H1 (cell line): ENCODE data around the gene MACROD1. TPM values are rescaled to one million over a fixed set of nuclear protein-coding genes. Genes with fewer than 3 reads are reported as not detected.

Experiments used
- CTCF ChIA-PET: fragments of 300-600 bp; sonication (Branson Sonifier 250); formaldehyde crosslinking; loops from one replicate; lab custom pipeline; 2021; ENCODE audit not compliant: partially characterized antibody; lab: Charles Lee
- POLR2A ChIA-PET: fragments of 300-600 bp; sonication (Branson Sonifier 250); formaldehyde crosslinking; loops from one replicate; lab custom pipeline; 2021; ENCODE audit warnings: inconsistent platforms; ENCODE audit not compliant: partially characterized antibody; lab: Charles Lee
- DNase-seq, 2 experiments: peaks; one replicate each; pipeline versions ENCODE4 v3.0.0 to v3.0.0-alpha.2; 2010 to 2022; ENCODE audit warnings: low spot score in 2 of 2, low read depth in 1 of 2, mixed read lengths in 1 of 2
- FAIRE-seq: peaks from 2 replicates; lab custom pipeline; 2011; peaks lifted over from hg19 to GRCh38; lab: Jason Lieb, UNC
- H2AFZ ChIP-seq: 2 replicates; pipeline ENCODE4 v1.8.1; 2012; ENCODE audit warnings: low read length, inconsistent platforms
- H2AK5ac ChIP-seq: 2 replicates; pipeline ENCODE4 v1.6.1; 2013; ENCODE audit warnings: low read depth, low read length
- H2BK120ac ChIP-seq: replicated peaks from 2 replicates; pipeline ENCODE3; 2013; ENCODE audit warnings: low read depth, low read length, inconsistent platforms
- H2BK12ac ChIP-seq: 2 replicates; pipeline ENCODE4 v1.6.1; 2013; ENCODE audit warnings: low read depth, low read length
- H2BK15ac ChIP-seq: 2 replicates; pipeline ENCODE4 v1.6.1; 2013; ENCODE audit warnings: low read length
- H2BK20ac ChIP-seq: 2 replicates; pipeline ENCODE4 v1.6.1; 2013; ENCODE audit warnings: low read length
- H2BK5ac ChIP-seq: 2 replicates; pipeline ENCODE4 v1.6.1; 2013; ENCODE audit warnings: low read depth, low read length
- H3K14ac ChIP-seq: 2 replicates; pipeline ENCODE4 v1.6.1; 2013; ENCODE audit warnings: inconsistent platforms; ENCODE audit not compliant: insufficient read length
- H3K18ac ChIP-seq: 2 replicates; pipeline ENCODE4 v1.6.1; 2013; ENCODE audit warnings: low read length; ENCODE audit errors: extremely low read depth
- H3K23ac ChIP-seq: 2 replicates; pipeline ENCODE4 v1.6.1; 2013; ENCODE audit warnings: inconsistent platforms; ENCODE audit not compliant: insufficient read length
- H3K23me2 ChIP-seq: 2 replicates; pipeline ENCODE4 v1.6.1; 2013; ENCODE audit warnings: low read depth, low read length
- H3K27ac ChIP-seq: 2 replicates; pipeline ENCODE4 v1.6.1; 2011; ENCODE audit warnings: low read depth, low read length, inconsistent platforms
- H3K27me3 ChIP-seq, 4 experiments: replicated peaks in 1 of 4; 1 replicate in 1 of 4; 2 replicates in 3 of 4; pipeline versions ENCODE4 v1.6.1 to v1.8.1; 2011 to 2013; ENCODE audit warnings: low read length in 3 of 4, mild to moderate bottlenecking in 3 of 4, inconsistent platforms in 2 of 4, mixed read lengths in 2 of 4, moderate library complexity in 1 of 4; ENCODE audit not compliant: control insufficient read depth in 3 of 4, insufficient read depth in 3 of 4; ENCODE audit errors: extremely low read depth in 1 of 4
- H3K36me3 ChIP-seq, 4 experiments: 2 replicates each; pipeline versions ENCODE4 v1.6.1 to v1.8.1; 2011 to 2013; ENCODE audit warnings: mild to moderate bottlenecking in 4 of 4, low read length in 3 of 4, moderate library complexity in 2 of 4, control low read depth in 1 of 4, inconsistent platforms in 1 of 4; ENCODE audit not compliant: insufficient read depth in 4 of 4, control insufficient read depth in 2 of 4
- H3K4ac ChIP-seq: replicated peaks from 2 replicates; pipeline ENCODE3; 2013; ENCODE audit warnings: low read length, low read depth, mixed read lengths, inconsistent platforms; ENCODE audit not compliant: insufficient read length
- H3K4me1 ChIP-seq, 4 experiments: replicated peaks in 1 of 4; 1 replicate in 1 of 4; 2 replicates in 3 of 4; pipeline versions ENCODE4 v1.6.1 to v1.8.1; 2011 to 2013; ENCODE audit warnings: low read length in 3 of 4, inconsistent platforms in 2 of 4, mixed read lengths in 1 of 4; ENCODE audit not compliant: insufficient read depth in 4 of 4, control insufficient read depth in 3 of 4
- H3K4me2 ChIP-seq, 2 experiments: 2 replicates each; pipeline versions ENCODE4 v1.6.1 to v1.8.1; 2011 to 2013; ENCODE audit warnings: low read depth in 2 of 2, low read length in 2 of 2, control low read depth in 1 of 2, inconsistent platforms in 1 of 2, mild to moderate bottlenecking in 1 of 2; ENCODE audit not compliant: insufficient read depth in 1 of 2
- H3K4me3 ChIP-seq, 4 experiments: fragments of 200-600, 300-600 bp in 1 of 4; sonication (generic), shearing (Covaris generic), sonication (Bioruptor Twin) in 1 of 4; 2 replicates each; pipeline versions ENCODE4 v1.5.1 to v1.8.1; 2011 to 2016; ENCODE audit warnings: low read length in 4 of 4, low read depth in 3 of 4, control low read depth in 2 of 4, inconsistent platforms in 2 of 4, mild to moderate bottlenecking in 2 of 4, mixed read lengths in 1 of 4, moderate library complexity in 1 of 4; ENCODE audit not compliant: insufficient read depth in 2 of 4; ENCODE audit errors: extremely low read depth in 1 of 4
- H3K56ac ChIP-seq: replicated peaks from 2 replicates; pipeline ENCODE3; 2013; ENCODE audit warnings: low read depth, mild to moderate bottlenecking, mixed read lengths, low read length, inconsistent platforms; ENCODE audit not compliant: insufficient read length
- H3K79me1 ChIP-seq: 2 replicates; pipeline ENCODE4 v1.6.1; 2013; ENCODE audit warnings: low read depth, low read length, control low read depth
- H3K79me2 ChIP-seq, 2 experiments: 2 replicates each; pipeline versions ENCODE4 v1.6.1 to v1.8.1; 2012 to 2013; ENCODE audit warnings: low read length in 2 of 2, mild to moderate bottlenecking in 2 of 2, inconsistent platforms in 1 of 2; ENCODE audit not compliant: insufficient read depth in 2 of 2, control insufficient read depth in 1 of 2
- H3K9ac ChIP-seq, 4 experiments: replicated peaks in 1 of 4; 1 replicate in 1 of 4; 2 replicates in 3 of 4; pipeline versions ENCODE4 v1.6.1 to v1.8.1; 2011 to 2013; ENCODE audit warnings: low read depth in 3 of 4, low read length in 3 of 4, control low read depth in 2 of 4, mild to moderate bottlenecking in 2 of 4, moderate library complexity in 2 of 4, inconsistent platforms in 1 of 4; ENCODE audit errors: extremely low read depth in 1 of 4
- H3K9me3 ChIP-seq, 2 experiments: 2 replicates each; pipeline versions ENCODE4 v1.6.1 to v1.8.1; 2012 to 2013; ENCODE audit warnings: mild to moderate bottlenecking in 2 of 2, moderate library complexity in 2 of 2, control low read depth in 1 of 2, inconsistent platforms in 1 of 2, low read depth in 1 of 2, low read length in 1 of 2, mixed read lengths in 1 of 2; ENCODE audit not compliant: insufficient read depth in 2 of 2
- H4K20me1 ChIP-seq, 2 experiments: replicated peaks in 1 of 2; 2 replicates each; pipeline versions ENCODE3 to v1.8.1; 2011 to 2013; ENCODE audit warnings: inconsistent platforms in 2 of 2, low read length in 2 of 2, mild to moderate bottlenecking in 1 of 2; ENCODE audit not compliant: insufficient read depth in 2 of 2, control insufficient read depth in 1 of 2
- H4K5ac ChIP-seq: 2 replicates; pipeline ENCODE4 v1.6.1; 2013; ENCODE audit warnings: low read length, low read depth, mixed read lengths, inconsistent platforms; ENCODE audit not compliant: insufficient read length
- H4K8ac ChIP-seq: 2 replicates; pipeline ENCODE4 v1.8.0; 2013; ENCODE audit warnings: mild to moderate bottlenecking, moderate library complexity, low read length, inconsistent platforms; ENCODE audit not compliant: insufficient read depth; ENCODE audit errors: extremely low read depth
- H4K91ac ChIP-seq: replicated peaks from 2 replicates; pipeline ENCODE3; 2013; ENCODE audit warnings: low read length, mixed read lengths, inconsistent platforms; ENCODE audit not compliant: insufficient read length
- ATF2 ChIP-seq: IDR thresholded peaks from 2 replicates; pipeline ENCODE4 v1.6.1; 2012; ENCODE audit warnings: low read length, inconsistent platforms
- EGR1 ChIP-seq: IDR thresholded peaks from 2 replicates; pipeline ENCODE4 v1.6.1; 2011; ENCODE audit warnings: low read depth, low read length, borderline replicate concordance
- HDAC2 ChIP-seq, 2 experiments: fragments of 300-600 bp in 1 of 2; sonication (generic) in 1 of 2; IDR thresholded peaks; 2 replicates each; pipeline ENCODE4 v1.6.1; 2011 to 2012; ENCODE audit warnings: low read depth in 2 of 2, low read length in 2 of 2, mild to moderate bottlenecking in 2 of 2, moderate library complexity in 2 of 2, borderline replicate concordance in 1 of 2, inconsistent platforms in 1 of 2
- WGBS, 2 experiments: shearing (Covaris generic) in 1 of 2; methylation state at CpG; one replicate each; pipeline versions ENCODE4 v1.1.6 to v1.1.7; 2013 to 2015; ENCODE audit warnings: low lambda C conversion rate in 2 of 2, mixed read lengths in 2 of 2, inconsistent platforms in 1 of 2, low coverage in 1 of 2, missing lambda C conversion rate in 1 of 2; ENCODE audit not compliant: insufficient replicate concordance in 2 of 2, insufficient coverage in 1 of 2, insufficient read length in 1 of 2; ENCODE audit errors: extremely low coverage in 1 of 2, missing lambda C conversion rate in 1 of 2; 5-methylcytosine and 5-hydroxymethylcytosine counted together
- polyA plus RNA-seq, 7 experiments: library from polyadenylated mRNA; depleted of rRNA in 3 of 7; stranded (reverse) in 5 of 7; unstranded in 2 of 7; fragments of >200 nt in 5 of 7; fragments of 200-250 nt in 2 of 7; gene quantifications; 1 replicate in 5 of 7; 2 replicates in 1 of 7; 4 replicates in 1 of 7; pipeline versions ENCODE4 v1.2.1 to v1.2.3, GENCODE V29; 2011 to 2013; ENCODE audit warnings: missing spikeins in 2 of 7, mixed read lengths in 2 of 7
- total RNA-seq: library from RNA; stranded (reverse); fragmentation: NEBNext Ultra II Directional; extraction: Animal tissue kit (Norgen Biotek cat#: 25700); gene quantifications from 2 replicates; pipeline ENCODE4 v1.2.1, GENCODE V29; 2021

The MACROD1 gene
- total and polyA plus RNA-seq, 2 of the 8 experiments (the other 6 are each of a cell fraction or from before 2014, with no cell fraction given) = 19.5 to 34.1 TPM

- Histone ChIP-seq H3K56ac (no peak overlapping the region), H2BK12ac (no peak overlapping the region), H2BK120ac (no peak overlapping the region), H3K9me3 (no peaks in the 10 kb centered on the region), H3K4me2 (no peak overlapping the region), H3K4ac (no peak overlapping the region), H4K91ac (no peak overlapping the region), H4K5ac (no peak overlapping the region), H2AFZ (no peak overlapping the region), H3K9ac (no peak overlapping the region), H3K4me1 (peaks cover 0 to 5% (median 0%) of the 10 kb centered on the region in 4 experiments; a peak in 3 of 7 replicates), H4K8ac (peak overlapping the region; percentile 76; the same call in 1 of the 2 replicates), H3K18ac (no peak overlapping the region), H3K4me3 (no peak overlapping the region), H3K79me2 (no peaks in the 10 kb centered on the region), H3K79me1 (no peaks in the 10 kb centered on the region), H3K23ac (no peak overlapping the region), H3K36me3 (peaks cover 24 to 40% (median 32%) of the 10 kb centered on the region in 4 experiments), H4K20me1 (peaks cover 5 to 14% of the 10 kb centered on the region in 2 experiments), H2BK20ac (no peak overlapping the region), H3K27me3 (no peaks in the 10 kb centered on the region; a peak in 1 of 7 replicates), H2AK5ac (no peak overlapping the region), H3K23me2 (no peaks in the 10 kb centered on the region), H3K27ac (no peak overlapping the region), H2BK5ac (no peak overlapping the region), H3K14ac (no peak overlapping the region), H2BK15ac (no peak overlapping the region)
- WGBS, 2 experiments = 95% methylated on average over 18 of the region's 30 CpGs; no CpG with 5 or more reads in 1 of the 2 experiments
- no peak for DNase-seq
- TF ChIP-seq ATF2 (no peak), HDAC2 (IDR thresholded peaks at IDR 0.05; ENCODE audit: borderline replicate concordance in 1 of 2, low read depth in 2 of 2, low read length in 2 of 2) (no peak), EGR1 (no peak)
- no peak for FAIRE-seq
- POLR2A ChIA-PET = interaction anchor here (0.7 to 18.4 kb wide), 15 partner anchors 12 to 444 kb away, joined by 3 to 253 read pairs (median 4); partner anchors contain the start of genes ESRRA, GPR137, NUDT22 and PLCB3
- CTCF ChIA-PET = interaction anchor here (0.7 to 7.4 kb wide), 16 partner anchors 8 to 242 kb away, joined by 3 to 68 read pairs (median 12); partner anchors contain the start of genes DNAJC4, NUDT22, PLCB3 and TRPT1
Measured at GRCh38 chr11:64207256-64208085, 41.6 kb upstream of the MACROD1 start.
